Vagina (tissue), 2 donors: ENCODE data around the gene ZNF423.

Experiments used
- POLR2A ChIP-seq, 2 donors: fragments of 450-650 bp; IDR thresholded peaks; one replicate each; pipeline ENCODE4 v1.6.1; 2017; ENCODE audit warnings: antibody characterized with exemption in 2 of 2, mild to moderate bottlenecking in 2 of 2, moderate library complexity in 2 of 2
- POLR2AphosphoS5 ChIP-seq, 2 donors: sonication (generic); formaldehyde crosslinking; IDR thresholded peaks; one replicate each; pipeline ENCODE4 v1.9.0; 2017; ENCODE audit warnings: antibody characterized with exemption in 2 of 2, mild to moderate bottlenecking in 2 of 2, low read depth in 1 of 2; ENCODE audit not compliant: insufficient read depth in 1 of 2

DNA sequence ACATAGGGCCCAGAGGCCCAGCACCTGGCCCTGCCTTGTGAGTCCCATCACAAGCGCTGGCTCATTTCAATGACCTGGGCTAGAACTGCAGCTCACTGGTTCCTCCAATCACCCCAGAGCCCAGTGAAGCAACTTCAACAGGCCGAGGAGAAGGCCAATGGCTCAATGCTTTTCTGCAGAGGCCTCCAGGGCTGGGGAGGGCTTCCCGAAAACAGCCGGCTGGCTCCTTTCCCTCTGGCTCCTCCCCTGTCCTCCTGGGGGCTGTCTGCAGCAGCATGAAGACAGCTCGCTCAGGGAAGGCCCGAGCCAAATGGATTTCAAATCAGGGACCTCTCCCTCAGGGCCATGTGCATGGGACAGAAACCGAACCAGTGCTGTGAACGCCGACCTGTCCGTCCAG is 121.6 kb downstream of the ZNF423 start:
- TF ChIP-seq POLR2AphosphoS5 (IDR thresholded peaks at IDR 0.05; ENCODE audit: insufficient read depth in 1 of 2, low read depth in 1 of 2) (peak in 1 of 2 donors; percentile 19), POLR2A (IDR thresholded peaks at IDR 0.05) (no peak)
